ENCODE measurements around the gene CNTNAP5.

Gene CNTNAP5

DNA sequence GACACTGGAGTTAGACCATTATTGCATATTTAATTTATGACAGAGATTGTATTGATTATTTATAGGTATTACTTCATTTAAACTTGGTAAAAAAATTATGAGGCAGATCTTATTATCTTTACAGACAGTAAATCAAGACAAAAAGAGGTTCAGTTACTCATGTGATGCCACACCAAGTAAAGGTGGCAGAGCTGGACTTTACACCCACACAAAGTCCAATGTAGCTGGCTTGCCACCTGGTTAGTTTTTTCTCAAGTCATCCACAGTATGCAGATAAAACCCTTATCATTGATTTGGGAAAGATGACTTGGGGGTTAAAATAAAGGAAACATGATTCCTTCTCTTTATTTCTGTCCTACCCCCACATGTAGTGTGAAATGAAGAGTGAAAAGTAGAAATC lies 137.2 kb downstream of the CNTNAP5 start:
- no peak for DNase-seq

DNA sequence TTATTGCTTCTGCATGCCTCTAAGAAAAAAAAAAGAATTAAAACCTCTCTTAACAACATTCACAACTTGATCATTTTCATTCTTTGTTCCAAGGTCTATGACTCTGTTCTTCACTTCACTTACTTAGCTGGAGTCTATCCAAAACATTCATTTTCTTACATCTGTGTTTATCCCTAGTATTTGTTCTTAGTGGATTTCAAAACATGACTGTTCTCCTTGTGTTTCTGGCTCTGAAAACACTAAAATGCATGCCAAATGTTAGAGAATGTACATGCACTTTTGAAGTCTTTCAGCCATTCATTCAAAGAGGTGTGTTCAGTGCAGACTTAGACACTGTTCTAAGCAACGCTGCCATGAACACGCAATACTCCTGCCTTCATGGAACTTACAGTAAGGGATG lies 138.8 kb downstream of the CNTNAP5 start:
- DNase-seq = no peak

DNA sequence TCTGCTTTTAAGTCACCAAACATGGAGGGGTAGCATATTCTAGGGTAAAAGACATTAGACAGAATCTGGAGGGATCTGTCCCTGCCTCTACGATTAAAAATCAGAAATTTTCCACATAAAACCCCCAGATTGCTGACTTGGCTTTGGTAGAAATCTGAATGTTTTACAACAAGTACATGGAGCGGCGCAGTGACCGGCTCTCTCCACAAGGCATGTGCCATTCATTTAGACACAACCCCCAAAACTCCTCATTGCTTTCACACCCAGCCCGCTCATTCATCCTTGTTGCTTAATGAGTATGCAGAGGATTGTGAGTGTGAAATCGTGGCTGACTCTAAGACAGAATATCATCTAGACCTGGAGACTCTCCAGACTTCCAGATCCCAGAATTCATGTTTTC lies 140.6 kb downstream of the CNTNAP5 start:
- DNase-seq = no peak

DNA sequence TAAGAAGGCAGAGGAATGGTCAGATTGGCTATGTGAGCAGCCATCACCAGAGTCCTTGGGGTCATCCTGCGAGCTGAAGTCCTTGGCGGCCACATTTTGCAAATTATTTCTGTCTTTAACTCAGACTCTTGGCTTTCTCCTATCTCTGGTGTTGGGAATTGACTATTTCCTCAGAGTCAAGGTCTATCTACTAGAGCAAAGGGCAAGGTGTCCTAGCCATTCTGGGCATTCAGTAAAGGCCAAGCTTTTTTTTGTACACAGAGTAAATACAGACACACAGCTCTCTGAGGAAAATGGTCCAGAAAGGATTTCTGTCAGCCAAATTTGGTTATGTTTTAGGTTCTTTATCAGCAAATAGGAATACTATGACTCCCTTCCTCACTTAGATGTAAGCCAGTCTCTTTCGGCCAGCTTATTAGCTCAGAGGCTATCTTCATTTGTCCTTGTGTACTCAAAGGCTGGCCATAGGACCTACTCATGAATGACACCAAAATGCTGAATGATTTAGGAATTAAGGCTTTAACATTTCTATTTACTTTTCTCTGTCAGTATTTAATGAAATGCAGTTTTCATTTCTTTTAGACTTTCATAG lies 146.5 kb downstream of the CNTNAP5 start:
- DNase-seq = no peak

DNA sequence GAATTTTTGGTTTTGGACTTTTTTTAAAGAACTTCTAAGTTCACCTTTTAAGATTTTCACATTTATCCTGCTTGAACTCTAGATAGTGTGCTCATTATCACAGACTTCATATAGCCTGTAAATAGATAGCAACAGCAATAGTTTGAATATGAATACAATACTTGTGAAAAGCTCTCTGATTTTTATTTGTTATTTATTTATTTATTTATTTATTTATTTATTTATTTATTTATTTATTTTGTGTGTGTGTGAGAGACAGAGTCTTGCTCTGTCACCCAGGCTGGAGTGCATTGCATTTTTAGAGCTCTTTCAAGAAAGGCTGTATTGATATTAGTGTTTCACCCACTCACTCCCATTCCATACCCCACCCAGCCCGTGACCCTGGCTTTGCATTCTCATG lies 153.6 kb downstream of the CNTNAP5 start:
- no peak for DNase-seq

DNA sequence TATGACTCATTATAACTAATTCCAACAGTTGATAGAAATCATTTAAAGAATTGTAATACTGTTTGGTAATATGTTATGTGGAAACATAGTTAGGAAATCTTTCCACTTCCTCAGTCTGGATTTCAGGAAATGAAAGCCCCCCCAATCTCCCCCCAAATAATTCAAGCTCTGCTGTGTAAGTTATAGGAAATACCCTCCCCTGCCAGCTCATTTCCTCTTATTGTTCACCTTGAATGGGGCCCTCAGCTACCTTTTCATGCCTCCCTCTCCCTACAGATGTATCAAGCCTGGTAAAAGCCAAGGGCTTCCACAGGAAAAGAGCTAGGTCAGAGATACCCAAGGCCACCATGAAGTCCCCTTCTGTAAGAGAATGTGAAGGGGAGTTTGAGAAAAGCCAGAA lies 155.5 kb downstream of the CNTNAP5 start:
- DNase-seq = no peak

DNA sequence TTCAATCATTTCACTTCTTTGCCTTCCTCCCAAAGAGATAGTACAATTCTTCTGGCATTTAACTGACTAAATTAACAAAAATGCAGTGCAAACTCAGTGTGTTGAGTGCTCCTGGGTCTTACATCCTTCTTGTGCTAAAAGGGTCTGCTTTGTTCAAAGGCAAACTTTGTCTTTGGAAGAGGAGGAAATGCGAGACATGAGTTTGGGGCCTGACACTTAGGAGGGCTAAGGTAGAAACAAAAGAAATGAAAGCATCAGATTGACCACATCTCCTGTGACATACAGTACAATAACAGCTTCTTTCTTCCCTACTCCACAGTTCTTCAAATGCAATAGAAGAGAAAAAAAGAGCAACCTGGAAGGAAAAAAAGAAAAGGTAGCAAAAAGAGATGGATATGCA lies 161.7 kb downstream of the CNTNAP5 start:
- DNase-seq = no peak

DNA sequence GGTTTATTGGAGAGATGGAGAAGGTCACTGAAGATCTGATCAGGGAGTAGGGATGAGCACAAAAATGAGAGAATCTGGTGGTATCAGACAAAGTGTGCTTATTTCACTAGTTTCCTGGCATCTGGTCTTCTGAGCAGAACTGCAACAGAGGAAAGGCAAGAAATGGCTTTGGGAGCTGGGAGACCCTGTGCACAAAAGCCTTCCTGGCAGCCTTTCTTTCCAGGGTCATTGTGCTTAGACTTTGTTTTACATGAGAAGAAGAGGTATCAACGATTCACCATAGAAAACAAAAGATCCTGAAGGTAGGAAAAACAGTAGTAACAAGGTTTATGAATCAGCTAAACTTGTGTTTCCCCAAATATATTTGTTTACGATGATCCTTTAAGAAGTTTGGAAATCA lies 162.9 kb downstream of the CNTNAP5 start:
- DNase-seq = no peak

DNA sequence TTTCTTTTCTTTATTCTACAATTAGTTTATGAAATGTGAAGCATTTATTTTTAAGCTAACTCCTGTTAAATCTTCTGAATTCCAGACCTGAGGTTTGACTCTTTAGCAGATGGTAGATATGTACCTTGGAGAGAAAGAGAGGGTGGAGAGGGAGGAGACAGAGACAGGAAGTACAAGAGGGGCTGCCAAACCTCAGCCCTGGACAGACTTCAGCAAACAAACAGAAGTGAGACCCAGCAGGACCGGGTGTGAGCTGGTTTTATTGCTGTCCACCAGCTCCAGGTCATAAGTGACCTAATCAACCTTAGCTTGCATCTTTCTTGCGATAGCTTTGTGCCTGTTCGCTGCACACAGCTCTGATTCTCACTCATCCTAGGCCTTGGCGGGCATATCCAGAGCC lies 168.6 kb downstream of the CNTNAP5 start:
- DNase-seq = no peak

DNA sequence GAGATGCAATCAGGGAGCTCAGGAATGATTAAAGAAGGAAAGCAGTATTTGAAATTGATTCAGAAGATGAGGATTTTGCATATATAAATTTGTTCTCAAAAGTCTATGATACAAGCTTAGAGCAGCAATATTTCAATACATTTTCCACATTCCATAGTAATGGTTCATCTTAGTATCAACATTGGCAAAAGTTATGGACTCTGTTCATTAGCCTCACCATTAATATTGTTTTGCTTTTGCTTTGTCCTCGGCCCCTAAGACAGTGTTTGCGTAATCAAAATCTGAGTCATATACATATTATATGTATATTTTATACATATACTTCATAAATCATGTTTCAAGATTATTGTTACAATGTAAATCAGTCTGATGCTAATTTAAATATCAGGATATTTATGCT lies 176.6 kb downstream of the CNTNAP5 start:
- DNase-seq = no peak

DNA sequence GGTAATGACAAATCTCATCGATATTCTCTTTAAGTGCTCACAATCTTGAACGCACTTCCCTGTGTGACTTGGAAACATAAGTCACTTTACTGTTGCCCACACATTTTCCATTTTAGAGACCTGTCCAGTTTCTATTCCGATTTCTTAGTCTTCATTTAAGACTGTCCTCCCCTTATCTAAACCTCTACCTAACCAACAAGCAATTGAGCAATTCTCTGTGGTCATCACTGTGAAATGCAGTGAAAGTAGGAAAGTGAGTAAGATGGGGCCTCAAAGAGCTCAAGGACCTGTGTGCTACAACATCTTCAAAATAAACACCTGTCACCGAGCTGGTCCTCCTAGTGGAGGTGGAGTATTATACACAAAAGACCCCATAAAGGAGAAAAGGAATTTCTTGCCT lies 184.4 kb downstream of the CNTNAP5 start:
- no peak for DNase-seq

DNA sequence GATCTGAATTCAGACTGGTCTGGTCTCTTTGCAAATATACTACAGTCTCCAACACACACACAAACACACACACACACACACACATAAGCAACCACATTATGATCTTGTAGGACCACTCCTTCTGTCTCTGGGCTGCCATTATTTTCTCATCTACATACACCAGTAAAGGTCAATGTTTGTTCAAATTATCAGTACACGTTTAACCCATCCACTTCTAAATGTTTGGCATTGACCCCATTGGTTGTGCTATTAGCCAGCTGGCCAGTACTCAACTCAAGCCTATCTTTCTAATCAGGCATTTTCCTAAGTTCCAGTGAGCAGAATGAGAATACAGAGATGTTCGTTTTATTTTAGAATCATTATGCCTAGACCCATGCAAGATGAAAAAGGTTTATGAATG lies 186.4 kb downstream of the CNTNAP5 start:
- DNase-seq = no peak

DNA sequence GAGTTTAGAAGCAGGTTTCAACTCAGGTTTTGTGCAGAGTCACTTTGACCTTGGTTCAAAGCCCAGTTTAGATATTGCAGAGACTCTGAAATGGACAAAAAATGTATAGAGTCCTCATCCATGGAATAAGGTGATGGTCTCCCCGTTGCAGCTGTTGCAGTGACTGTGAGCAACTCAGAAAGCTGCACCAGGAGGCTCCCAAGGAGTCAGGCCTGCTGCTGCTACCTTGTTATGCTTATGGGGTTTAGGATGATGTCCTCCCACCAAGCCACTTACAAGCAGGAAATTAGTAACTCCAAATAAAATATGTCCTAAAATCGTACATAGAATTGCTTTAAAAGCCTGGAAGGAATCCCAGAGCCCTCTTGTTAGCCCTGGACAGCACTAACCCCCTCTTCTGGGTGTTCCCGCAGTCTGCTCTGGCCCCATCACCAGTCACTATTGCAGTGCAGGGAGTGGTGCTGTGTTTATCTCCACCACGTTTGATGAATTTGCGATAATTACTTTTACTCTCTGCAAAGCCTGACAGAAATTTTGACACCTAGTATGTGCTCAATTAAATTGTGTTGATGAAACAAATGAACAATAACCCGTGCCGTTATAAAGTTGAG lies 189.0 kb downstream of the CNTNAP5 start:
- DNase-seq = no peak

DNA sequence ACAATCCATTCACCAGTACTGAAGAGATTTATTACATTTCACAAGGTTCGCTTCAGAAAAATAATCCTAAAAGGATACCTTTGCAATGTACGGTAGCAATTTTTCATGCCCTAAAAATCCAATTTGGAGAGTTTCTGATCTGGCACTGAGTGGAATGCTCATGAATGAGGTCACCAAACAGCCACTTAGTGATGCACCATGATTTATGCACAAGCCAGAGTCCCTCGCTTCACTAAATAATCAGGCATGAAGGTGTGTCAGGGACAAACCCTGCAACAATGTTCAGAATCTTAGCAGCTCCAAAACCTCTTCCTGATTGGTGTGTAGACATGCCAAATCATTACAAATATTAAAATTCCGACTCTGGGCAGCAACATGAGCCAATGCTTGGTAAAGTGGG lies 221.1 kb downstream of the CNTNAP5 start:
- DNase-seq = no peak

DNA sequence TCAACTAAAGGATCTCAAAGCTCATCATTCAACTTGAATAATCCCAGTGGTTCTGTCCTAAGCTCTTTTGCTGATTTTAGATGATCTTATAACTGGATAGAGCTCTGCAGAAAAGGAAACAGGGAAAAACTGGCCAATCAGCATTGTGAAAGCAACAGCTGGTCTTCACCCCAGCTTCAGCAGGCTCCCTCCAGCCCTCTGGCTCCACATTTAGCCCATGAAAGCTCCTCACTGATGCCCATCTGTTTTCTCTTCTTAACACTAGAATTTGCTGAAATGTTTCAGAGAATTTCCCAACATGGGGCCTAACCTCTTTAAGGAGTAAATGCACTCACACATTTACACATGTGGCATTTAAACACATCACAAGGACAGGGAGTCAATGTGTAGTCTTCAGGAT lies 223.3 kb downstream of the CNTNAP5 start:
- no peak for DNase-seq

DNA sequence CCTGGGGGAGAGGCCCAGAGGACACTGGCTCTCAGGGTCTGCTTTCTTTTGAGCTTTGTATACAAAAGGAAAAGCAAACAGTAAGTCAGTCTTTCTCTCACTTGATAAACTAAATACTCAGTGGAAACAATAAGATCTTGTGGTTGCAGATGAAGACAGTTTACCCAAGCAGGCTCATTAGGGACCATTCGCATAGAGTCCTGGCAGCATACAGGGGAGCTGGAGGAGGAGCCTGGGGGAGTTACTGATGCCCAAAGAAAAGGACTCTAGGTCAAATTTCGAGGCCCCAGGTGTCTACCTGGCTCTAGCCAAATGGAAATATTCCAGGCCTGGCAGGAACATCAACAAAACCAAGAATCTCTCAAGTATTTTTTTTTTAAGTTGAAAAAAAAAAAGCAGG lies 225.3 kb downstream of the CNTNAP5 start:
- DNase-seq = no peak

DNA sequence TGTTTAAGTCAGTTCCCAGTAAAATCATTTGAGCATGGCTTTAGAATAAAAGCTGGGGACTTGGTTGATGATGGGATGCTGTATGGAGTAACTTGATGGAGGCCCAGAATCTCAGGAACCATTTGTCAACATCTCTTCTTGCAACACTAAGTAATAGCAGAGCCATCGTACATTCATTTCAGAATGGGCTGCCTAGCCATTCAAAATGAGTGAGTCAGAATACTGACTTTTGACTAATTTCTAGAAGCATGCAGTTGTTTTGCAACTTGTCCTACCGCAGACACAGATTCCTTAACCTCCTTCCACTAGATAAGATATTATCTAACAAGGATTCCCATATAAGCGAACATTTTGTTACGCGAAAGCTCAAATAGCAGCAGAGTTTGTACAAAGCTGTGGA lies 229.5 kb downstream of the CNTNAP5 start:
- DNase-seq = no peak

DNA sequence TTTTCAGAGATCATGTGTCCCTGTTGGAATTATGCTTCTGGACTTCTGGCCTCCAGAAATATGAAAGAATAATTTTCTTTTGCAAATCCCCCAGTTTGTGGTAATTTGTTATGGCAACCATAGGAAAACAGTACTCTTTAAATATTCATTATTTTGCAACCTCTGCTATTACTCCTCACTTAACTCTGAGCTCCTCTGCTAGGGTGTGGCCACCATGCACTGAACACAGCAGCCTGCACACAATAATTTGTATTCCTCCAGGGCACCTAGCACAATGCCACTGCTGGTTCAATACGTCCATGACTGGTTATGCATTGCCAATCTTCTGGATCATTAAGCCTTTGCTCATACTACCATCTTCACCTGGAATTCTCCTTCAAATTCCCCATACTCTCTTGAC lies 232.0 kb downstream of the CNTNAP5 start:
- DNase-seq = no peak

DNA sequence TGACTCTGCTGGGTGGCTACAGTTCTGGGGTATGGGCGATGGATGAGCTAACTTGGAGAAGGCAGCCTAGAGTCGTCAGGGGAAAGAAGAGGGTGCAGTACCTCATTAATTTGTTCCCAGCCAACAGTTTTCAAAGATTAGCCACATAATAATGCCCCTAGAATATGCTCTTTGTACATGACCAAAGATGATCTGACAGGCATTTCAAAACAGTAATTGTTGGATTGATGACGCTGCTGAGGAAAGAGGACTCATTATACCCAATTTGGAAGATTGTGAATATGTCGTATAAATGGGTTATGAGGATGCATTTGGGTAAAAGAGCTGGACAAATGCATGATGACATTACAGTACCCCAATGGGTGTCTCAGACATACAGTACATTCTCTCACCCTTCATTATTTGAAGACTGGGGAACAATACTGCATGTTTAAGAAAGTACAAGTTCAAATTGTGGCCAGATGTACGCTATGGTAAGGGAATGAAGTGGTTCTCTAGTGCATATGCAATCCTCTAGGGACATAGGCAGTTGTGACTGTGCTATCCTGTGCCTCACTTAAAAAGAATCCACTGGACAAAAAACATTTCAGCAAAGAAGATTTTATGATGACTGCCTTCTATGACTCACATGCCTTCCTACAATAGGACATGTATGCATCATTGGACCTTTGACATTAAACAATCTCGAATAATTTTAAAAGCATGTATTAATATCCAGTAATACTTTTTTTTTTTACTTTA lies 233.2 kb downstream of the CNTNAP5 start:
- no peak for DNase-seq

DNA sequence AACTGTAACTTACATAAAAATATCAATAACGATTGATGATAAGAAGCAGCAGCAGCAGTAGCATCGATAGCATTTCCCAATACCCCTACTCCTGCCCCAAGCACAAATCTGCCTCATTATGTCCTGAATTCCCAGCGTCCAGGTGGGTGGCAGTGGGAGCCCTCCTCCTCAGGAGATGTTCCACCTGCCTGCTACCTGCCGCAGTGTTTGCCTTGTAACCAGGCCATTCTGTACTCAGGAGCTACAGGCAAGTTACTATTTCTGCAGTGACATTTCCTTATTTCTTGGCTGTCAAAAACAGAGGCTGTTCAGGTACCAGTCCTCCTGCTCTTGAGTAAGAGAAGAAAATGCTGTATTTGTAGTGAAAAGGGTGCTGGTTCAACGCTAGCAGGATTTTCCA lies 236.4 kb downstream of the CNTNAP5 start:
- no peak for DNase-seq

DNA sequence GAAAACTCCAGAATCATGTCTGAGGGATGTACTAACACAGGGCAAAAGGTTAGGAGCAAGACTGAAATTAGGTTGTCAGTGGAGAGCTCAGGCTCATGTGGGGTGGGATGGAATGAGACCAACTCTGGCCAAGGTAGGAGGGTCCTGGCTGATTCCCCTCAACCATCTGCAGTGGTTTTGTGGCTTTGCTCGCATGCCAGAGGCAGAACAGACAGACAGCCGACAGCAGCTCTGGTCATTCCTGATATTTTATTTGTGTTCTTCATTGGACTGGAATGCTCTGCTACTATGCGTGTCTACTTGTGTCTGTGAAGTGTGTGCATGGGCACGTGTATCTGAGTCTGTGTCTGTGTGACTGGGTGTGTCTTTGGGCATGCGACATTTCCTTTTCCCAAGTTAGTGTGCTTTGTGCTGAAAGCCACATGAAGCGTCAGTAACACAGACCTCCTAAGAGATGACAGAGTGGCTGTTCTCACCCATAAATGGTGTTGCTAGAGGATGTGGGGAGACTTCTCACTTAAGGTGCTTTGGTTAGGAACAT lies 239.5 kb downstream of the CNTNAP5 start:
- DNase-seq = no peak

DNA sequence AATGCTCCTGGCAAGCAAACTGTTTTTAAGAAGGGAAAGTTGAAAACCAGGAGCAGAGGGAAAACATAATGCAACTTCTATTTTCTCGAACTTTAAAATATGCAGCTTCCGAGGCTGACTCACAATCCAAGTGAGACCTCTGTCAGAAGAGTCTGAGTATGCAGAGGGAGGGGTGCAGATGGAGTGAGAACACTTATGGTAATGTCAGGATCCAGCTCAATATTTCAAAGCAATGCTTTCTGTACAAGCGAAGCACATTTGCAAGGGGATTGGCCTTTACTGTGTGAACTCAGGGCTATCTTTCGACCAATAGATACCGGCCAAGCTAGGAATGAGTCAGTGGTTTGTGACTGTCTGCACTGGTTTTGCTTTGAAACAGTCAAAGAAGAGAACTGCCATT lies 242.7 kb downstream of the CNTNAP5 start:
- DNase-seq = no peak

DNA sequence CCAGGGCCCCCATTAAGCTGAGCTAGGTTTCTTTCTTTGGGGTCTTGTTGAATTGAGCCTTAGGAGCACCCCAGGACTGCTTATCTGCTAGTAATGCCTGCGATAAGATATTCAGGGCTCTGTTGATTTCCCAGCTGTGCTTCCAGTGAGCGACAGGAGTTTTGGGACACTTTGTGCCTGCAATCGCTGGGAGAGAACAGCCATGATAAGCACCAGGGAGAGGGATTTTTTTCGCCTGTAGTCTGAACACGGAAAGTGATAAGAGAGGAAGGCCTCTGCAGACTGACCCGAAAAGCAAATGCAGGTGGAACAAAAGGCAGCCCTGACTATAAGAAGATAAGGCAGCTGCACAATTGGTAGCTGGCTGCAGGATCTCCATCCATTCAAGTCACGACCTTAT lies 244.3 kb downstream of the CNTNAP5 start:
- no peak for DNase-seq

DNA sequence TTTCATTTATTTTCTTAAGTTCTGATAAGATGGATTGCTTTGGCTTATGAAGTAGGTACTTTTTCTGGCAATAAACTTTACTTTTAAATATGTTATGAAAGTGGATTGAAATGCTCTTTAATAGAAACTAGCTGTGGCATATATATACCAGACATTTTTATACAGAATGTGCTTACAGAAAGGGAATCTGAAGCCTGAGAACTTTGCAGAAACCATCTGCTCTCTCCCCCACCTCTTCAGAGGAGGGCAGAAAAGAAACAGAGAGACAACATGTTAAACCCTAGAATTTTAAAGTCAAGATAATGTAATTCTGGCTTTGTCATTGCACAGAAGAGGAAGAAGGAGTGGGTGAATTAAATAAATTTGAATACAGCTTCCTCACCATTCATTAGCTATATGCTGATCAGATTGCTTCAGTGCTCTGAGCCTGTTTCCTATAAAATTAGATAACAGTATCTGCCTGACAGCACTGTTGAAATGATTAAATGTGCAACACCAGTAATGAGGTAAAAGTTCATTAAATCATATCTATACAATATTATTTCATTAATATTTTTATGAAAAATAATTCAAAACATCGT lies 247.3 kb downstream of the CNTNAP5 start:
- DNase-seq = no peak

Measured in activated CD4-positive, CD25-positive, alpha-beta regulatory T cell (primary cell).